CD4-positive, alpha-beta T cell treated with Interleukin-1 beta for 1 hour (primary cell): ENCODE measurements around the gene GDAP1L1.
"Not testable (repeated sequence)": the region's sequence is repeated elsewhere in the genome, so short reads cannot be mapped to it uniquely, and the experiment has no call there.

Experiments
- DNase-seq, 2 donors: peaks; one replicate each; pipeline ENCODE4 v3.0.0-alpha.2; 2020 to 2022

Gene GDAP1L1

DNA sequence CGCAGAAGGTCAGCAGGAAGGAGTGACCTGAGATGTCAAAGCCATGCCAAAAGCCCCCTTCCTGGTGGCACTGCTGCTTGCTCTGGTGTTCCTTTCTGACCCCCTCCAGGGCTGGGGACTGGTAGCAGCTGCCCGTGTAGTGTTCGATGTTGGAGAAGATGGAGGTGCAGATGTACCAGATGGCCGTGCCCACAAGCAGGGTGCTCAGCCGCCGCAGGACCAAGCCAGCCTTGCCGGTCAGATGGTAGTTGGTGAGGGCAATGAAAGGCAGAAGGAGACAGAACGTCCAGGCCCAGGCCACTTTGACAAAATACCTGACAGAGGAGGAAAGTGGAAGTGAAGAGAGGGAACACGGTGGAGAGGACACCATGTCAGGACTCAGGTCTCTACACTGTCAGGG, 59.8 kb downstream of the GDAP1L1 start:
- DNase-seq = no peak

DNA sequence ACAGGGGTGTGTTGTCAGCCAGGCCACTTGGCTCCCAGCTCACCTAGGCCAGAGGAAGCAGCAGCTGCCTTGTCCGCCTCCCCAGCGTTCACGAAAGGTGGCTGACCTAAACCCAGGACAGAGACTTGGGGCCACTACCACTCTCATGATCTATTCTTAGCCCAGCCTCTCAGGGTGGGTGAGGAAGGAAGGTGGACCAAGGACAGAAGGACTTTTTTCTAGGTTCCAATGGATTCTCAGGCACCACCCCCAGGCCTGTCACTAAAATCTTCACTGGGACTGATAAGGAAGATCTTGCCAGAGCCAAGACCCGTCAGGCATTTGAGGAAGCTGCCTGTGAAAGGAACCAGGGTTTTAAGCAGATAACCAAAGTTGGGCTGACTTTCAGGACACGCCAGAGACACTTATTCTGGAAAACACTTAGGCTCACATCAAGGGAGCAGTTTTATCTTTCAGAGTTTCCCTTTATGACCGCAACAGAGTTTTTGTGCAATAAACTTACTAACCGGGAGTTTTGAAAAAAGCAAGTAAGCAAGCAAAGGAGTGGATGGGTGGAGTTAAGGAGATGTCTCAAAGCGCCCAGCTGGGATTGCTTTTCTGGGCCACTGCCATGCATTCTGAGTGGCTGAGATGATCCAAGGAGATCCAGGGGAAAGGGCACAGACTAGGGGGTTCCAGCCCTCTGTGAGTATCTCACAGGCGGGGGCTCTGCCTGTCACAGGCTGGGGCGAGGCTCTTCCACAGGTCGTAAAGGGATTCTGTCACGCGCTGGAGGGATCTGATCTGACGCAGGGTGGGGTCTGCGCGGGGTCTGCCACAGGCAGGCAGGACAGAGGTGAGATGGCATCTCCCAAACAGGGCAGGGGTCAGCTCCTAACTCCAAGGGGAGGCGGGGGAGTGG, 62.9 kb downstream of the GDAP1L1 start:
- DNase-seq = no peak

DNA sequence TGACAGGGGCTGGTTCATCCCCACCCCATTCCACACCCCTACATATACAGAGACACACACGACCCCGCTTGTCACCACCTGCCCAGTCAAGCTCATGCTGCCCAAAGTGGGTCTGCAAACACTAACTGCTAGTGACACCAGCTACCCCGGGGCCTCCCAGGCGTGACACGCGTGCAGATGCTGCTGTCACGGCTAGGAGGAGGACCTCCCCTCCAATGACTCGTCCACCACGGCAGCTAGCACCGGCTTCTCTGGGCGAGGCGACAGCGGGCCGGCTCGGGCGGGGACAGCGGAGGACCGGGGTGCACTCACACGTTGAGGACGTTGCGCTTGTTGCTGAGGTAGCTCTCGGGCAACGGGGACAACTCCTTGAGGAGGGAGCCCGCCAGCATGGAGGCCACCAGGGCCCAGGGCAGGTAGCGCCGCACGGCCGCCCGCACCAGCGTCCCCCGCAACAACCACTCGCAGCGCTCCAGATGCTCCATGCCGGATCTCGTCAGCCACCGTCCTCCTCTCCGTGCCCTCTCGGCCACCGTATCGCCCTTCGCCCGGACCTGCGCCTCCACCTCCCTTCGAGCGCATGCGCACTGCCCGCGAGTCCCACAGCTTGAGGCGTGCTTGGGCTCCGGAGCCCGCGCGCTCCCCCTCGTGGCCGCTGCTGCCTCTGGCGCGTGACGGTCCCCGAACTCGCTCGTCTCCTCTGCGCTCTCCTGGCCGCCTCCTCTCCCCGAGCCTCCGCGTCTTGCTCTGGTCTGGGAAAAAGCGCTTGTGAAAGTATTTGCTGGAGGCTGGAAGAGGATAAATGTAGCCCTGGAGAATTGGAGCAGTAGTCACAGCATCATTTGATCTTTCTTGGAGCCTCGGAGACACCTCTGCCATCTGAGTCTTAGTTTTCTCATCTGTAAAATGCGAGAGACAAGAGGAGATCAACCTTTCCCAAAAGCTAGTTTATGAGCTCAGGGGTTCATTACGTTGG, 63.8 kb downstream of the GDAP1L1 start, which contains the start of gene FITM2:
FITM2 (minus strand) TSS at position 539 of the 976 bp plus-strand sequence; CDS start at position 485, 54 bp downstream.
- DNase-seq = peak; percentile 98

DNA sequence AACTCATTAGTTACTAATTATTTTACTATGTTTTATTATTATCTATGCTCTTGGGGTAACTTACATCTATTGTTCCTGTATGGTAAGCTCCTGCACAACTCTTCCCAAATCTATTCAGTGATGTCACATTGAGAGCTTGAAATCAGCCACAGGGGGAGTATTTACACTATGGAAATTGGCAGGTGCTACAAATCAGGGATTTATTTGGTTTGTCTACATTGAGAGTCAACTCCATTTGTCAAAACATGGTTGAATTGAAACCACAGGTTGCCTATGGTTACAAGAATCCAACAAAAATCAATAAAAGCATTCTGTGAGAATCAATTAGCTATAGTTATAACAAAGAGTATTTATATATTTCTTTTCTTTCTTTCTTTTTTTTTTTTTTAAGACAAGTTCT, 67.8 kb downstream of the GDAP1L1 start:
- no peak for DNase-seq

DNA sequence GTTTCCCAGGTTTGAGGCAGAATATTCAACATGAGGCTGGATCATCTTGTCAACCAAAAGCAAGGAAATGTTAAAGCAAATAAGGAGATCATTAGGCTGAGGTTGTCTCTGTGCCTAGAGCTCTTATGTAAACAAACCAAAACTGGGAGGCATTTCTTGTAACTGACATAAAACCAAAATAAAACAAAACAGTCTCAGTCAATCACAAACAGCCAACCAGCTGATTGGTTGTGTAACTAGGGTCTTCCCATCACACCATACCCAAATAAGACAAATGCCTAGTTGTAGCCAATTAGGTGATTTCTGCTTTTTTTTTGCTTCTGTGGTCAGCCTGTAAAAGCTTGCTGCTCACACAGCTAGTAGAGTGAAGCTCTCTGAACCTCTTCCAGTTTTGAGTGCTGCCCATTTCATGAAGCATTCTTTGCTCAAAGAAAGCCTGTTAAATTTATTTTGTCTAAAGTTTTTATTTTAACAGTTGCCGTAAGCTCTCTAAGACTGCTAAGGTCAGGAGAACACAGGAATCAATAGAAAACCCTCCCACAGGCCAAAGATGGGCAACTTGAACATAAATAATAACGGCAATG, 72.8 kb downstream of the GDAP1L1 start:
- DNase-seq = no peak

DNA sequence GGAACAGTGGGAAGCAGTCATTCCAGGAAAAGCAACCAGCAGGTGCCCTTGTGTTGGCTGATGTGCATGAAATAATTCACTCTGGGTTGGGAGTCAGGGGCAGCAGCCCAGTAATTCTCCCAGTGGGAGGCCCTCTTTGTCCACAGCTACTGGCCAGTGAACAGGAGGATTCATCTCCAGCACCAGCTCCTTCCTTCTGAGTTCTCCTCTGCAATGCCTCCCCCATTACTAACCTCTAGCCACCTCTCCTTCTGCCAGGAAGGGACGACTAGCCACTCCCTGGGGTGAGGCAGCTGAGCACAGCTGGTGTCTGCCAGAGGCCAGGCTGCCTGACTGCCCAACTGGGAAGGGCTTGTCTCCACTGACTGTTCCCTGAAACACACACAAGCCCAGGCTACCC, 77.2 kb downstream of the GDAP1L1 start:
- DNase-seq = no peak

DNA sequence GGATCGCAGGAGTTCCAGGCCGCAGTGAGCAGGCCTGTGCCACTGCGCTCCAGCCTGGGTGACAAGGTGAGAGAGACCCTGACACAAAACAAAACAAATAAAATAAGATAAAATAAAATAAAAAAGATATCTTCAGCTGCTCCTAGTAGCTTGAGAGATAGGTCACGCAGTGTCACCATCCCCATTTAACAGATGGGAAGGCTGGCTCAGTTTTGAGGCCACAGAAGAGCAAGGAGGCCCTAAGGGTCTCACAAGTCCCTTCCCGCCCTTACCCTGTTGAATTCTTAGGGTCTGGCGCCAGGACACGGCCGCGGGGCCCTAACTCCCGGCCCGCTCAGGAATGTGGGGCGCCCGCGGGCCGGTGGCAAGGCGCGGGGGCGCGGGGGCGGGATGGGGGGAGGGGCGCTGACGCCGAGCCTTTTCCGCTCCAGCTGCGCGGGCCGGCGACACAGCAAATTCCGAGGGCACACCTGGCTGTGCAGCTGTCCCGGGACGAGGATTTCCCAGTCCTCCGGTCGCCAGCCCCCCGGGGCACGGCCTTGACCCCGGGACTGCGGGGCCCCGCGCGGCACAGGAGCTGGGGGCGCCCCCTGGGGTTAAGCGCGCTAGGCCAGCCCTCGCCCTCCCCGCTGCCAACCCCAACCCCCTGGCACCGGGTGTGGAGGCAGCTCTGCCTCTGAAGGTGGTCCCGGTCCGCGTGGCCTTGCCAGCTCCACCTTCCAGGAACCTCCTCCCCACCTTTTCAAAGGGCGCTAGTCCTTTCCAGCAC, 79.5 kb downstream of the GDAP1L1 start:
- no peak for DNase-seq

DNA sequence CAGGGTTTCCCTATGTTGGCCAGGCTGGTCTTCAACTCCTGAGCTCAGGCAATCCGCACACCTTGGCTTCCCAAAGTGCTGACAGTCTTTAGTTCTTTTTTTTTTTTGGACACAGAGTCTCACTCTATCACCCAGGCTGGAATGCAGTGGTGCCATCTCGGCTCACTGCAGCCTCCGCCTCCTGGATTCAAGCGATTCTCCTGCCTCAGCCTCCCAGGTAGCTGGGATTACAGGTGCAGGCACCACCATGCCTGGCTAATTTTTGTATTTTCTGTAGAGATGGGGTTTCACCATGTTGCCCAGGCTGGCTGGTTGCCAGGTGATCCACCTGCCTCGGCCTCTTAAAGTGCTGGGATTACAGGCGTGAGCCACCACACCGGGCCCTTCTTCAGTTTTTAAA, 80.6 kb downstream of the GDAP1L1 start:
- DNase-seq = not testable (repeated sequence)

DNA sequence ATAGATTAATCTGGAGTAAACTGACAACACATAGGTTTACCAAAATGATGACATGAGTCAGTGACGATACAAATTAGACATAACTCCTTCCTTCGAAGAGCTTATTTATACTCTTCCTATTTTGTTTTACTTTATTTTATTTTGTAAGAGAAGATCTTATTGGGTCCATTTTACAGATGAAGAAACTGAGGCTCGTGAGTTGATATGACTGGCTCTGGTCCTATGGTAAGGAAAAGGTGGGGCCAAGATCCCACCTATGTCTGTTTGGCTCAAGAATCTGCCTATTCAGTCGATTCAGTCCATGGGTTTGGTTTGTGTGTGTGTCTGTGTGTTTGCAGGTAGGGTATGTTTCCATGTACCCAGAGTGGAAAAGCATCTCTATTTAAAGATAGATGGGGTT, 81.3 kb downstream of the GDAP1L1 start:
- DNase-seq = no peak
